GM18511 (cell line): ENCODE results near the gene ITGA8.
"Not testable (repeated sequence)": the region's sequence is repeated elsewhere in the genome, so short reads cannot be mapped to it uniquely, and the experiment has no call there.

Experiments used
- ATAC-seq: cut with Tn5 transposase; IDR thresholded peaks from one replicate; pipeline ENCODE4 v1.9.1; 2021; ENCODE audit warnings: mild to moderate bottlenecking, moderate library complexity; ENCODE audit not compliant: unreplicated experiment

The ITGA8 gene

GRCh38 chr10:15510963-15511362, 208.8 kb downstream of the ITGA8 start:
- ATAC-seq, result no peak

- no peak for ATAC-seq
Observed at GRCh38 chr10:15505329-15505728, 214.4 kb downstream of the ITGA8 start.

- no peak for ATAC-seq
Observed at GRCh38 chr10:15504101-15504840, 215.5 kb downstream of the ITGA8 start.

- ATAC-seq, result no peak
Observed at GRCh38 chr10:15494850-15495506, 224.7 kb downstream of the ITGA8 start.

- ATAC-seq, result no peak
Observed at GRCh38 chr10:15491856-15492642, 227.7 kb downstream of the ITGA8 start.

- ATAC-seq, result no peak
Observed at GRCh38 chr10:15489431-15489830, 230.3 kb downstream of the ITGA8 start.

GRCh38 chr10:15487376-15487775, 232.3 kb downstream of the ITGA8 start:
- no peak for ATAC-seq

- ATAC-seq, result no peak
Observed at GRCh38 chr10:15486404-15486803, 233.3 kb downstream of the ITGA8 start.

- ATAC-seq, result no peak
Observed at GRCh38 chr10:15485684-15486316, 233.9 kb downstream of the ITGA8 start.

GRCh38 chr10:15485027-15485426, 234.7 kb downstream of the ITGA8 start:
- no peak for ATAC-seq

GRCh38 chr10:15484128-15484527, 235.6 kb downstream of the ITGA8 start:
- ATAC-seq, result no peak

- ATAC-seq, result no peak
Observed at GRCh38 chr10:15483215-15484075, 236.3 kb downstream of the ITGA8 start.

GRCh38 chr10:15482156-15482555, 237.6 kb downstream of the ITGA8 start:
- no peak for ATAC-seq

- no peak for ATAC-seq
Observed at GRCh38 chr10:15478950-15479349, 240.8 kb downstream of the ITGA8 start.

- ATAC-seq, result no peak
Observed at GRCh38 chr10:15478429-15478828, 241.3 kb downstream of the ITGA8 start.

- ATAC-seq, result no peak
Observed at GRCh38 chr10:15476337-15476736, 243.4 kb downstream of the ITGA8 start.

GRCh38 chr10:15475439-15475838, 244.3 kb downstream of the ITGA8 start:
- not testable (repeated sequence) for ATAC-seq

GRCh38 chr10:15474671-15475070, 245.1 kb downstream of the ITGA8 start:
- no peak for ATAC-seq

- no peak for ATAC-seq
Observed at GRCh38 chr10:15473396-15473767, 246.3 kb downstream of the ITGA8 start.
